ENCODE measurements around the gene TMEM247.

DNA sequence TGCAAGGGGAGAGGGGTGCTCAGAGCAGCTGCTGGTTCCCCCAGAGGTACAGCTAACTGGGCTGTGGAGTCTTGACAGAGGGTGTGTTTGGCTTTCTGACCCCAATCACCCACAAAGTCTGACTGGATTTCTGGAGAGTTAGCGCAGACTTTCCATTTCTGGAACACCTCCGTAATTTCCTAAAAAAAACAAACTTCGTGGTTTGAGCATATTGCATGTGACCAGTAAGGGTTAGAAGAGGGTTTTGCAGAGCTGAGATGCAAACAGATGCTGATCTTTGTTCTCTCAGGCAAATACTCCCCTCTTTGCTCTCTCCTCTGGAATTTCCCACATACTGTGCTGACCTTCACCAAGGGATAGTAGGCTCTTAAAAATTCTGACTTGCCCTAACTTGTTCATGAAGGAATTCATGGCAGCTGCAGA is 44.5 kb upstream of the TMEM247 start:
- TF ChIP-seq, protein P1, sequence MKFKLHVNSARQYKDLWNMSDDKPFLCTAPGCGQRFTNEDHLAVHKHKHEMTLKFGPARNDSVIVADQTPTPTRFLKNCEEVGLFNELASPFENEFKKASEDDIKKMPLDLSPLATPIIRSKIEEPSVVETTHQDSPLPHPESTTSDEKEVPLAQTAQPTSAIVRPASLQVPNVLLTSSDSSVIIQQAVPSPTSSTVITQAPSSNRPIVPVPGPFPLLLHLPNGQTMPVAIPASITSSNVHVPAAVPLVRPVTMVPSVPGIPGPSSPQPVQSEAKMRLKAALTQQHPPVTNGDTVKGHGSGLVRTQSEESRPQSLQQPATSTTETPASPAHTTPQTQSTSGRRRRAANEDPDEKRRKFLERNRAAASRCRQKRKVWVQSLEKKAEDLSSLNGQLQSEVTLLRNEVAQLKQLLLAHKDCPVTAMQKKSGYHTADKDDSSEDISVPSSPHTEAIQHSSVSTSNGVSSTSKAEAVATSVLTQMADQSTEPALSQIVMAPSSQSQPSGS (IDR thresholded peaks at IDR 0.05; ENCODE audit: low read length): no peak
- TF ChIP-seq, protein P2, sequence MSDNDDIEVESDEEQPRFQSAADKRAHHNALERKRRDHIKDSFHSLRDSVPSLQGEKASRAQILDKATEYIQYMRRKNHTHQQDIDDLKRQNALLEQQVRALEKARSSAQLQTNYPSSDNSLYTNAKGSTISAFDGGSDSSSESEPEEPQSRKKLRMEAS (IDR thresholded peaks at IDR 0.05): no peak
- TF ChIP-seq RBBP5 (IDR thresholded peaks at IDR 0.05; ENCODE audit: borderline replicate concordance, low read depth, low read length): no peak
- TF ChIP-seq CTCF (IDR thresholded peaks at IDR 0.05; ENCODE audit: control extremely low read depth in 1 of 3, insufficient read depth in 1 of 3, low read depth in 1 of 3, low read length in 3 of 3): no peak
- TF ChIP-seq ZNF274 (IDR thresholded peaks at IDR 0.05; ENCODE audit: borderline replicate concordance, extremely low read depth, low read length): no peak
- no peak for TF ChIP-seq CEBPB (IDR thresholded peaks at IDR 0.05; ENCODE audit: low read depth, low read length)
- TF ChIP-seq KDM5A (IDR thresholded peaks at IDR 0.05; ENCODE audit: low read length): no peak
- no peak for TF ChIP-seq YY1 (IDR thresholded peaks at IDR 0.05; ENCODE audit: low read depth, low read length)
- TF ChIP-seq EP300 (IDR thresholded peaks at IDR 0.05; ENCODE audit: borderline replicate concordance in 1 of 2, low read depth in 2 of 2, low read length in 2 of 2): no peak
- TF ChIP-seq POLR2A (IDR thresholded peaks at IDR 0.05; ENCODE audit: control extremely low read depth in 1 of 2, low read depth in 2 of 2, low read length in 2 of 2): no peak
- no peak for TF ChIP-seq NRF1 (IDR thresholded peaks at IDR 0.05; ENCODE audit: low read depth, low read length)

Data from H1 (cell line).